Heart left ventricle (tissue), 16 donors: Measurements from ENCODE around the gene FAM168A. TPM values are rescaled to one million over a fixed set of nuclear protein-coding genes. Genes with fewer than 3 reads are reported as not detected.
A peak's percentile ranks its signal among the peaks of the same experiment; 100 is the strongest.

ENCODE experiments used
- ATAC-seq, 4 donors: fragments of 200-7000 bp; cut with Tn5 transposase; one replicate each; pipeline ENCODE4 v1.9.1; 2020 to 2022; ENCODE audit warnings: moderate library complexity in 4 of 4, mild to moderate bottlenecking in 3 of 4, moderate number of reproducible peaks in 1 of 4
- DNase-seq, 5 donors: peaks; one replicate each; pipeline ENCODE4 v3.0.0-alpha.2; 2020
- H3K27ac ChIP-seq, 12 donors: fragments of 200-600 bp; sonication (generic) in 4 of 12; one replicate each; pipeline versions ENCODE4 v1.5.0 to v1.8.0; 2016 to 2022; ENCODE audit warnings: mild to moderate bottlenecking in 2 of 12
- H3K27me3 ChIP-seq, 9 donors: fragments of 200-600 bp; sonication (generic) in 2 of 9; one replicate each; pipeline versions ENCODE4 v1.5.1 to v1.8.0; 2016 to 2022; ENCODE audit warnings: mild to moderate bottlenecking in 3 of 9
- H3K36me3 ChIP-seq, 9 donors: fragments of 200-600 bp; sonication (generic) in 2 of 9; one replicate each; pipeline versions ENCODE4 v1.5.0 to v1.8.0; 2018 to 2022; ENCODE audit warnings: mild to moderate bottlenecking in 2 of 9
- H3K4me1 ChIP-seq, 12 donors: fragments of 200-600 bp; sonication (generic) in 4 of 12; one replicate each; pipeline versions ENCODE4 v1.5.0 to v1.8.0; 2016 to 2022; ENCODE audit warnings: mild to moderate bottlenecking in 3 of 12
- H3K4me3 ChIP-seq, 12 donors: fragments of 200-600 bp; sonication (generic) in 4 of 12; one replicate each; pipeline versions ENCODE4 v1.5.0 to v1.8.0; 2017 to 2022; ENCODE audit warnings: mild to moderate bottlenecking in 9 of 12, moderate library complexity in 4 of 12
- H3K9me3 ChIP-seq, 12 donors: fragments of 200-600 bp; sonication (generic) in 4 of 12; one replicate each; pipeline versions ENCODE4 v1.5.0 to v1.8.0; 2016 to 2022; ENCODE audit warnings: mild to moderate bottlenecking in 1 of 12
- CTCF ChIP-seq, 12 donors: fragments of 200-600 bp; sonication (generic) in 4 of 12; IDR thresholded peaks; one replicate each; pipeline versions ENCODE4 v1.5.0 to v1.8.0; 2018 to 2022; ENCODE audit warnings: antibody characterized with exemption in 12 of 12, mild to moderate bottlenecking in 5 of 12
- POLR2A ChIP-seq, 2 donors: fragments of 450-650 bp; IDR thresholded peaks; one replicate each; pipeline ENCODE4 v1.6.1; 2017; ENCODE audit warnings: antibody characterized with exemption in 2 of 2, mild to moderate bottlenecking in 2 of 2, moderate library complexity in 2 of 2
- WGBS, 4 donors: extraction: QIAGEN DNeasy Blood & Tissue Kit in 2 of 4; methylation state at CpG; one replicate each; pipeline versions ENCODE4 v1.1.5 to v1.1.7; 2013 to 2018; 5-methylcytosine and 5-hydroxymethylcytosine counted together
- intact Hi-C, 10 donors: fragments of 100-400 bp; cut with DNase I; formaldehyde crosslinking; loops; one replicate each; pipeline versions ENCODE4 v1.11.1 to v1.14.2; 2022
- polyA plus RNA-seq, 2 donors: library from polyadenylated mRNA; stranded (reverse); fragments of 200-250 nt; gene quantifications; one replicate each; pipeline ENCODE4 v1.2.3, GENCODE V29; 2013
- total RNA-seq, 9 donors: library from RNA; depleted of rRNA in 2 of 9; stranded (reverse); fragments of >200 nt in 2 of 9; fragmentation: NEBNext Ultra II Directional in 3 of 9; extraction: Animal tissue kit (Norgen Biotek cat#: 25700) in 3 of 9; gene quantifications; one replicate each; pipeline versions ENCODE4 v1.1.0 to v1.2.4, GENCODE V29; 2016 to 2023
- donor health status: ischemic (EF 13 %, LVEDD 7.1; RV severe dilation, severe dysfunction).
- donor health status: healthy with polysubstance abuse.
- donor health status: DM: no; HTN: yes; CAD: no.
- donor health status: DM: no; HTN: no; CAD: no.
- donor health status: ischemic (EF 25% LVEDD 6.9; RV normal size, moderate dysfunction).
- donor health status: ischemic (EF 25% LVEDD 5.7; RV mildly dilated, moderate dysfunction).
- donor health status: healthy.
- donor health status: DM: yes; HTN: yes; CAD: no.
- donor health status: ischemic (EF 35%, LVEDD 5.7; RV mildly dilated, moderate dysfunction).
- donor health status: nonischemic (EF 11% LVEDD 7.7; RV severe dilation, severe dysfunction).
- donor health status: DM: yes; HTN: yes; CAD: no.
- donor health status: PGD.
- donor health status: ischemic (EF 29% LVEDD 5.4; RV normal size, mild dysfunction).
- donor health status: nonischemic (EF 23%, LVEDD 6.1; RV moderate dilation, normal function).

FAM168A gene
- total and polyA plus RNA-seq, 11 donors = 9.0 to 39.1 (median 27.8) TPM

GRCh38 chr11:73374151-73374550 lies 223.8 kb downstream of the FAM168A start:
- WGBS, 4 donors = 80 to 90% (median 87%) methylated on average over 3 to 4 of the region's 4 CpGs
- intact Hi-C loops = loop anchor here in 1 of 10 donors (10.0 kb wide), 1 partner anchor 291 kb away; no protein-coding TSS in a partner anchor

GRCh38 chr11:73372375-73372993 lies 225.4 kb downstream of the FAM168A start:
- no peaks in the 10 kb centered on the region for H3K9me3 ChIP-seq
- TF ChIP-seq POLR2A (IDR thresholded peaks at IDR 0.05) (no peak), CTCF (IDR thresholded peaks at IDR 0.05) (peak in 5 of 12 donors; percentile 17 to 34 (median 32))
- WGBS, 4 donors = 41 to 56% (median 50%) methylated on average over 4 to 6 of the region's 6 CpGs
- H3K4me3 ChIP-seq = no peak overlapping the region
- no peaks in the 10 kb centered on the region for H3K27me3 ChIP-seq
- ATAC-seq (peak; percentile 11 to 16 (median 12)), DNase-seq (peak in 3 of 5 donors; percentile 42 to 62 (median 54))
- H3K27ac ChIP-seq = peak overlapping the region in 10 of 12 donors; percentile 4 to 68 (median 42)
- H3K4me1 ChIP-seq = peaks cover 0 to 28% (median 19%) of the 10 kb centered on the region in 12 donors
- peaks cover 0 to 17% (median 12%) of the 10 kb centered on the region in 9 donors for H3K36me3 ChIP-seq
- intact Hi-C loops = loop anchor here in 1 of 10 donors (10.0 kb wide), 1 partner anchor 292 kb away; no protein-coding TSS in a partner anchor

More at GRCh38 chr11:73374151-73374550, 223.8 kb downstream of the FAM168A start:
- DNase-seq = no peak
- ATAC-seq = no peak
- Histone ChIP-seq H3K36me3 (peaks cover 0 to 4% (median 0%) of the 10 kb centered on the region in 9 donors), H3K27me3 (no peaks in the 10 kb centered on the region), H3K4me1 (peaks cover 0 to 37% (median 25%) of the 10 kb centered on the region in 12 donors), H3K9me3 (no peaks in the 10 kb centered on the region), H3K27ac (no peak overlapping the region), H3K4me3 (no peak overlapping the region)
- TF ChIP-seq CTCF (IDR thresholded peaks at IDR 0.05) (no peak), POLR2A (IDR thresholded peaks at IDR 0.05) (no peak)

GRCh38 chr11:73367482-73368024 lies 230.4 kb downstream of the FAM168A start:
- ATAC-seq (no peak), DNase-seq (no peak)
- 81 to 89% (median 83%) methylated on average over 16 to 20 of the region's 20 CpGs for WGBS, 4 donors
- Histone ChIP-seq H3K27ac (no peak overlapping the region), H3K27me3 (no peaks in the 10 kb centered on the region), H3K4me1 (peaks cover 0 to 33% (median 8%) of the 10 kb centered on the region in 12 donors), H3K4me3 (no peak overlapping the region), H3K9me3 (no peaks in the 10 kb centered on the region), H3K36me3 (peaks cover 4 to 66% (median 57%) of the 10 kb centered on the region in 9 donors)
- TF ChIP-seq CTCF (IDR thresholded peaks at IDR 0.05) (no peak), POLR2A (IDR thresholded peaks at IDR 0.05) (no peak)
- intact Hi-C loops = no loop called here

GRCh38 chr11:73366953-73367352 lies 231.0 kb downstream of the FAM168A start:
- H3K4me3 ChIP-seq = no peak overlapping the region
- H3K27ac ChIP-seq = peak overlapping the region in 1 of 12 donors; percentile 69
- no peak for ATAC-seq
- peaks cover 0 to 27% (median 2%) of the 10 kb centered on the region in 12 donors for H3K4me1 ChIP-seq
- WGBS, 4 donors = 60 to 73% (median 65%) methylated on average over 6 of the region's 6 CpGs
- intact Hi-C loops = no loop called here
- no peak for TF ChIP-seq POLR2A (IDR thresholded peaks at IDR 0.05)
- no peak for TF ChIP-seq CTCF (IDR thresholded peaks at IDR 0.05)
- no peaks in the 10 kb centered on the region for H3K9me3 ChIP-seq
- DNase-seq = no peak
- H3K27me3 ChIP-seq = no peaks in the 10 kb centered on the region
- H3K36me3 ChIP-seq = peaks cover 4 to 72% (median 63%) of the 10 kb centered on the region in 9 donors
